Measurements from ENCODE around the gene DEPDC5.

The DEPDC5 gene

GRCh38 chr22:31883989-31884388 lies 130.2 kb downstream of the DEPDC5 start:
- ChIA-PET POLR2A (no interaction called here), CTCF (no interaction called here)
- TF ChIP-seq CTCF (IDR thresholded peaks at IDR 0.05; ENCODE audit: insufficient read depth, low read length, missing control alignments): no peak
- H3K4me3 ChIP-seq (ENCODE audit: low read depth, low read length): no peak overlapping the region
- DNase-seq (ENCODE audit: low read depth, low spot score): no peak

GRCh38 chr22:31891366-31892079 lies 137.7 kb downstream of the DEPDC5 start:
- ChIA-PET CTCF (interaction anchor here (1.4 kb wide), 1 partner anchor 10 kb away, joined by 4 read pairs; no protein-coding TSS in a partner anchor), POLR2A (no interaction called here)
- TF ChIP-seq CTCF (IDR thresholded peaks at IDR 0.05; ENCODE audit: insufficient read depth, low read length, missing control alignments): no peak
- peak; percentile 17 for DNase-seq (ENCODE audit: low read depth, low spot score)
- no peak overlapping the region for H3K4me3 ChIP-seq (ENCODE audit: low read depth, low read length)

- DNase-seq (ENCODE audit: low read depth, low spot score): no peak
- CTCF ChIA-PET: interaction anchor here (1.4 kb wide), 1 partner anchor 10 kb away, joined by 4 read pairs; no protein-coding TSS in a partner anchor
- TF ChIP-seq CTCF (IDR thresholded peaks at IDR 0.05; ENCODE audit: insufficient read depth, low read length, missing control alignments): no peak
- POLR2A ChIA-PET: no interaction called here
- no peak overlapping the region for H3K4me3 ChIP-seq (ENCODE audit: low read depth, low read length)
Measured at GRCh38 chr22:31892080-31892433, 138.2 kb downstream of the DEPDC5 start.

- ChIA-PET CTCF (no interaction called here), POLR2A (no interaction called here)
- no peak for TF ChIP-seq CTCF (IDR thresholded peaks at IDR 0.05; ENCODE audit: insufficient read depth, low read length, missing control alignments)
Measured at GRCh38 chr22:31893460-31893859, 139.6 kb downstream of the DEPDC5 start.

GRCh38 chr22:31895411-31896123 lies 141.7 kb downstream of the DEPDC5 start:
- H3K4me3 ChIP-seq (ENCODE audit: low read depth, low read length): no peak overlapping the region
- POLR2A ChIA-PET: no interaction called here
- CTCF ChIA-PET: no interaction called here
- no peak for DNase-seq (ENCODE audit: low read depth, low spot score)
- no peak for TF ChIP-seq CTCF (IDR thresholded peaks at IDR 0.05; ENCODE audit: insufficient read depth, low read length, missing control alignments)

More at GRCh38 chr22:31893460-31893859, 139.6 kb downstream of the DEPDC5 start:
- no peak for DNase-seq (ENCODE audit: low read depth, low spot score)
- H3K4me3 ChIP-seq (ENCODE audit: low read depth, low read length): no peak overlapping the region

- H3K4me3 ChIP-seq (ENCODE audit: low read depth, low read length): no peak overlapping the region
- no peak for TF ChIP-seq CTCF (IDR thresholded peaks at IDR 0.05; ENCODE audit: insufficient read depth, low read length, missing control alignments)
- ChIA-PET CTCF (no interaction called here), POLR2A (no interaction called here)
- no peak for DNase-seq (ENCODE audit: low read depth, low spot score)
Measured at GRCh38 chr22:31896472-31896871, 142.7 kb downstream of the DEPDC5 start.
